Type B pancreatic cell (in vitro differentiated cells): ENCODE results near the gene TOPBP1. TPM values are rescaled to one million over a fixed set of nuclear protein-coding genes. Genes with fewer than 3 reads are reported as not detected.

Experiments
- DNase-seq: peaks from one replicate; pipeline ENCODE4 v3.0.0; 2021; ENCODE audit warnings: mixed read lengths; ENCODE audit not compliant: unreplicated experiment; ENCODE audit errors: extremely low spot score
- H3K27ac Mint-ChIP-seq: 2 replicates; pipeline ENCODE4 v1.8.0; 2021; ENCODE audit warnings: mild to moderate bottlenecking, mixed read lengths
- H3K27me3 Mint-ChIP-seq: 2 replicates; pipeline ENCODE4 v1.8.0; 2021; ENCODE audit warnings: mixed read lengths
- H3K36me3 Mint-ChIP-seq: 2 replicates; pipeline ENCODE4 v1.8.0; 2021; ENCODE audit warnings: mixed read lengths
- H3K4me1 Mint-ChIP-seq: one replicate; pipeline ENCODE4 v1.8.0; 2021; ENCODE audit warnings: mixed read lengths; ENCODE audit not compliant: unreplicated experiment
- H3K4me3 Mint-ChIP-seq: 2 replicates; pipeline ENCODE4 v1.8.0; 2021; ENCODE audit warnings: mild to moderate bottlenecking, mixed read lengths
- H3K9me3 Mint-ChIP-seq: 2 replicates; pipeline ENCODE4 v1.8.0; 2021; ENCODE audit warnings: mixed read lengths
- CTCF ChIP-seq: fragments of 200-600 bp; sonication (generic); conservative IDR thresholded peaks from 2 replicates; pipeline ENCODE4 v1.5.0; 2021; ENCODE audit warnings: antibody characterized with exemption, mild to moderate bottlenecking
- total RNA-seq: library from RNA; stranded (reverse); gene quantifications from 2 replicates; pipeline ENCODE4 v1.2.1, GENCODE V29; 2021; ENCODE audit warnings: low replicate concordance

The TOPBP1 gene
- total RNA-seq, 1 donor from 2014 or later = 44.4 TPM

DNA sequence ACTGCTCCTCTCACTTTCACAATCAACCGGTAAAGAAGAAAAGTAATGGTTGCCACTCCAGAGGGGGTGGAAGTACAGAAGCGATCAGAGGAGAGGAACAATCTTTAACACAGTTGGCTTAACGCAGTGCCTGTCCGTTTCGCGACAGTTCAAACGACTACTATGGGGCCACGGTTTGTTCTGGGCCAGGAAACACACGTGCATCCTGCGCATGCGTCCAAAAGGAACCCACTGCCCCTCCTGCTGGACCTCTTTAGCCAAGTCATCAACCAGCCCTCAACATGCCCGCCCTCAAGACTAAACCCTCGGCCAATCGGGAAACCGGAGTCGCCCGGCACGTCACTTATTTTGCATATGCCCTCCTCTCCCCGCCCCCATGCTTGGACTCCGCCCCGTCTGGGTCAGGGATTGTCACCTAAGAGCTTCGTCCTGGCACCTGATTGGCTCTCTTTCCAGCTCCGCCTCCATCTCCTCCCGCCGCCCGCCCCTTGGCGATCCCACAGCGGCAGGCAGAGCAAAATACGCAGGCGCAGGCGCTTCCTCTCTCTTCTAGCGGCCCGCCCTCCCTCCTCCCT, 88.6 kb downstream of the TOPBP1 start:
- peak; percentile 32 for TF ChIP-seq CTCF
- DNase-seq = peak; percentile 100
- H3K27ac Mint-ChIP-seq = peak overlapping the region; percentile 96
- peak overlapping the region; percentile 87 for H3K4me3 Mint-ChIP-seq
- no peaks in the 10 kb centered on the region for H3K9me3 Mint-ChIP-seq
- peaks cover 38% of the 10 kb centered on the region for H3K4me1 Mint-ChIP-seq
- peaks cover 25% of the 10 kb centered on the region for H3K36me3 Mint-ChIP-seq
- H3K27me3 Mint-ChIP-seq = no peaks in the 10 kb centered on the region

GRCh38 chr3:133572158-133573053, 89.3 kb downstream of the TOPBP1 start:
- TF ChIP-seq CTCF = no peak
- DNase-seq = no peak
- H3K4me3 Mint-ChIP-seq = peak overlapping the region; percentile 87
- no peaks in the 10 kb centered on the region for H3K9me3 Mint-ChIP-seq
- H3K27ac Mint-ChIP-seq = peak overlapping the region; percentile 96
- peaks cover 21% of the 10 kb centered on the region for H3K36me3 Mint-ChIP-seq
- peaks cover 33% of the 10 kb centered on the region for H3K4me1 Mint-ChIP-seq
- no peaks in the 10 kb centered on the region for H3K27me3 Mint-ChIP-seq

- peak overlapping the region; percentile 98 for H3K27ac Mint-ChIP-seq
Observed at GRCh38 chr3:133570937-133571320, 90.8 kb downstream of the TOPBP1 start.

DNA sequence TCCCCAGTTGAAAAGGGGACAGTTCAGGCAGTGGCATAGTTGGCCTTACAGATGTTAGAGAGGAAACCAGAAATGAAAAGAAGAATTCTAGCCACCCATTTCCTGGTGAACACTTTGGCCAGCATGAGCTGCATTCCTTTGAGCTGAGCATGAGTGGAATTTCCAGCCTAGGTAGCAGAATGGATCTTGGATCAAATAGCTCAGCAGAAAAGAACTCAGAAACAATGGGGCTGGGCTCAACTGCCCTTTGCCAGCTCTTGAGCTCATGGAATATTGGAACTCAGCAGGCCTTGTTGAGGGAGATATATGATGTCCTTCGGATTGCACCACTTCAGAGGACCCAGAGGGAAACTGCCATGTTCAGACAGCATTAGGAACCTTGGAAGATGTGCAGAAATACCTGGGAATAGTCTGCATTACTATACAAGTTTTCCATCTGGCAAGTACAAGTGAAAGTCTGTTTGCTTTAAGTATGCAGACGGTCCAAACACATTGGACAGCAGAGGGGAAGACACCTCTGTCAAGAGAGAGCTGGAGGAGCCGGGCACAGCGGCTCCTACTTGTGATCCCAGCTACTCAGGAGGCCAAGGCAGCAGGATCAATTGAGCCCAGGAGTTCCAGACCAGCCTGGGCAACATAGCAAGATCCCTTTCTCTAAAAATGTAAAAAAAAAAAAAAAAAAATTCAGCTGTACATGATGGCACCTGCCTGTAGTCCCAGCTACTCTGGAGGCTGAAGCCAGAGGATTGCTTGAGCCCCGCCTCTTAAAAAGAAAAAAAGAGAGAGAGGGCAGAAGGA, 91.4 kb downstream of the TOPBP1 start:
- Mint-ChIP-seq H3K36me3 (peaks cover 7% of the 10 kb centered on the region), H3K9me3 (no peaks in the 10 kb centered on the region), H3K27ac (peak overlapping the region; percentile 98), H3K4me1 (peaks cover 18% of the 10 kb centered on the region), H3K4me3 (peak overlapping the region; percentile 75), H3K27me3 (no peaks in the 10 kb centered on the region)
- no peak for DNase-seq
- no peak for TF ChIP-seq CTCF

More at GRCh38 chr3:133570937-133571320, 90.8 kb downstream of the TOPBP1 start:
- TF ChIP-seq CTCF = no peak
- DNase-seq = no peak
- Mint-ChIP-seq H3K4me3 (peak overlapping the region; percentile 75), H3K27me3 (no peaks in the 10 kb centered on the region), H3K36me3 (peaks cover 10% of the 10 kb centered on the region), H3K4me1 (peaks cover 22% of the 10 kb centered on the region), H3K9me3 (no peaks in the 10 kb centered on the region)

GRCh38 chr3:133568294-133569014, 93.3 kb downstream of the TOPBP1 start:
- peaks cover 6% of the 10 kb centered on the region for H3K27me3 Mint-ChIP-seq
- no peak overlapping the region for H3K4me3 Mint-ChIP-seq
- no peaks in the 10 kb centered on the region for H3K36me3 Mint-ChIP-seq
- peak overlapping the region; percentile 47 for H3K27ac Mint-ChIP-seq
- no peak for DNase-seq
- no peaks in the 10 kb centered on the region for H3K9me3 Mint-ChIP-seq
- H3K4me1 Mint-ChIP-seq = peaks cover 22% of the 10 kb centered on the region
- no peak for TF ChIP-seq CTCF
